ENCODE data around the gene GHR.
"Not testable (repeated sequence)": the region's sequence is repeated elsewhere in the genome, so short reads cannot be mapped to it uniquely, and the experiment has no call there.

The GHR gene

DNA sequence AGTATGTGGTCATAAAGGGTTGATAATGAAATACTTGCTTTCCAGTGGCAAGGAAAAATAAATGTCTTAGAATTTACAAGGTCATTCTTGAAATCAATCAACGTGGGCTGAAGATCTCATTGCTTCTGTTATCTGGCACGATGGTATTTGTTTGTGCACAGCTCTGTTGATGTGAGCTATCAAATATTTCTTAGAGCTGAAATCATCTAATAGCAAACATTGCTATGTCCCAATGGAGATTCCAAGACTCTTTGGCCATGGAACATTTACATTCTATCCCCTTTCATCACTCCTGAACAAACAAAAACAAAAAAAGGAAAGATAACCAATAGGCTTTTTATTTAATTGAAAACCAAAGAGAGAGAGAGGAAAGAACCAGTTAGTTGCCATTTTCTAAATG, 221.9 kb downstream of the GHR start:
- no peak for DNase-seq (ENCODE audit: low read depth in 2 of 2)

DNA sequence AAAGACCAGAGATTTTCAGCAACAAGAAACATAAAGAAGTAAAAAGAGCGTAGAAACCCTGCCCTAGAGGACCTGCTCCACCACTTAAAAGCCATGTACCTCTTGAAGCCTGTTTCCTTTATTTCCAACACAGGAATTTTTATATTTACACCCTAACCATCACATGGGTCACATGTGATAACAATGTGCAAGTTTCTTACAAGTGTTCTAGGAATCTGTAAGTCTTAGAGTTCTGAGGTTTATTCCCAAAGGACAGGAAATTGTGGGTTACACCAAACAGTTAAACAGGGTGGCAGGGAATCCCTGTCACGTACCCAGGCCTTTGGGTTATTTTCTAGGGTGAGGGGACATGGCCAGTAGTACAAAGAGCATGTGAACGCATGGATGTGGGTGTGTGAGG, 224.8 kb downstream of the GHR start:
- no peak for DNase-seq (ENCODE audit: low read depth in 2 of 2)

DNA sequence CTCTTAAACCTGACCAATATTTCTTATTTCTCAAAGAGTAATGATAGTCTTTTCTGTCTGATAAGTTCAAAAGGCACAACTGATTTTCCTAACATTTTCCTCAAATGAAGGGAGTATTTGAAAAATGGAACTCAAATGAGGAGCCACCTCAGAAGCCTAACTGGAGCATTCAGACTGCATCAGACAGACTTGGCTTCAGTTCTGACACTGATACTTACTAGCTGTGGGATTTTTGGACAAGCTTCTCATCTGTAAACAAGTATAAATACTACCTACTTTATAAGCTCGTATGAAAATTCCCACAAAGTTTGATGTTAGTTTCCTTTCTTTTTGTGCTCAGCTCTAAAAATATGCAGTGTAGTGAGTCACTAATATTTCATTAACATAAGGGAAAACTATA, 225.7 kb downstream of the GHR start:
- DNase-seq (ENCODE audit: low read depth in 2 of 2) = no peak

DNA sequence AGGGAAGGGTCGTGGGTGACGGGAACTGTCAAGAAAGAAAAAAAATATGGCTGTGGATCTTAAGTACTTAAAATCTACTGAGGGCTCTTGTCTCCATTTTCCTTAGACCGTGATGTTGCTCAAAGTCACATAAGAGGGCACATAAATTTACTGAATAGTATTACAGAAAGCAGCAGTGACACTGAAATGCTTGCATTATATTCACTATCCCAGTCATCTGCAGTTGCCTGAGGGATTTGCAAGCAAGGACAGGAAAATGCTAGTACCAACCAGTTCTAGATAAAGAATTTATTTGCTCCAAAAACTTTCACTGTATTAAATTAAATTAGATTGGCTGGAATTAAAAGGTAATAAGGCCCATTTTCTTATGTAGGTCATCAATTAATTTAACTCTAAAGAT, 226.8 kb downstream of the GHR start:
- DNase-seq (ENCODE audit: low read depth in 2 of 2) = no peak

DNA sequence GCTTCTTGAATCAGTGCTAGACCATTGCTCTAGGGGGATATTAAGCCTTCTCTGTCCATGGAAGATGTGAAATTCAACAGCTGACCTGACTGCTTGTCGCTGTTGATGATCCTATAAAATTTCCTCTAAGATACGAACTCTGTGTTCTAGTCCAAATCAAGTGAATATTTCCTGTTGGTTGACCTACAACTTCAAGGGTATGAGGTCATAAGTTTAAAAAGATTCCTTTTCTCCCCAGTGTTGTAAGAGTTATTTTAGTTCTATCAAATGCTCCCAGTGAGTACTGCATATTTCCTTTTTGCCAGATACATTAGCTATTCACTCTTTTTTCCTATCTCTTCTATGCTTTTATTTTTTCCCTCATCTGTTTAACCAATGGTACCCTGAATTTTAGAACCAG, 230.5 kb downstream of the GHR start:
- DNase-seq (ENCODE audit: low read depth in 2 of 2) = no peak

DNA sequence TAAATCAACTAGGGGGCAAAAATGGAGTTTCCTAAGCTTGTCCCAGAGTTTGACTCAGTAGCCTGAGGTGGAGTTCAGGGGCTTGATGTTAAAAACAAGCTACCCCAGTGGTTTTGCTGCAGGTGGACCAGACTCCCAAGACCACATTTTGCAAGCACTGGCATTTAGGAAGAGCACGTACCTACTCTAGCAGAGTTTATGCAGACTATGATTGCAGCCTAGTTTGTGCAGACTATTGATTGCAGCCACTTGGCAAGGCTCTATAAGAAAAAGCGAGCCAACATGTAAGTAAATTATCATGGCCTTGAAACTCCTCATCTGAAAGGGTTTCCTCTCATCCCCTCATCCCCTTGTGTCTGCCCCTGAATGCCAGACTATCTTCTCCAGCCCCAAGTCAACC, 231.4 kb downstream of the GHR start:
- DNase-seq (ENCODE audit: low read depth in 2 of 2) = no peak

DNA sequence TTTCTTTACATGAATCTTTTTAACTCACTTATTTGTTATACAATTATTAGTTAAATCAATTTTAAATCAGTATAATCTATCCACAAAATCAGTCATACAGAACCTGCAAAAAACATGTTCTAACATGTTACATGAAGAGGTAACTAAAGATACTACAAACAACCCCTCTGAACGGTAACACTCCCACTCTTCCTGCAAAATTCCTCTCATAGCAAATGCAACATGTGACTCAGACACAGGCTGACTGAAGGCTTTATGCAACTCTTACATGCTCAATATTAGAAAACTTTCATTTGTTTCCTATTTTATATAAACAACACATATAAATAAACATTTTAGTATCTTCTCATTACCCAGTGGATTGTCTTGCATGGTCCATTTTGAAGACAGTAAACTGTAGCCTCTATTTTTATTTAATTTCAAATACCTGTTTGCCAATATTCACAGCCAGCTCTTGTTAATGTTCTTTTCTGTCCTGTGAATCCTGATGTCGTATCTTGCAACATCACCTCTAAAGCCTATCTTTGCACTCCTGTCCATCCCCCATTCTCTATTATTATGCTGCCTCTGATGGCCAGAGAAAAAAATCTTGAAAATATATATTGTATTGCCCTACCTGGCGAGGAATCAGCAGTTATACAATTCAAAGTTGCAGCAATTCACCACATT, 232.9 kb downstream of the GHR start:
- no peak for DNase-seq (ENCODE audit: low read depth in 2 of 2)

DNA sequence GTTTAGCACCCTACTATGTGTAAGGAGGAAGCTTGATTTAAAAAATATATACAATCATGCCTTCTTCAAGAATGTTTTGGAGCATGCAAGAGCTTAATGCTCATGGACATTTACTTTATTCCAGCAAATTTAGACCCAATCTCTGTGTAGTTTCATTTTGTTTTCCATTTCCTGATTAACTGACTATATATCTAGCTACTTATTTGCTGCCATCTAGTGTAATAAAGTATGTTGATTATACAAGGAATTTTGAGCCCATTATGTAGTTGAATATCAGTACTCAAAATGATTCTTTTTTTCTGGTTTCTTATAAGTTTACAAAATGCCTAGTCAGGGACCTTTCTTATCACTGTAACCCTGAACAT, 233.4 kb downstream of the GHR start:
- no peak for DNase-seq (ENCODE audit: low read depth in 2 of 2)

DNA sequence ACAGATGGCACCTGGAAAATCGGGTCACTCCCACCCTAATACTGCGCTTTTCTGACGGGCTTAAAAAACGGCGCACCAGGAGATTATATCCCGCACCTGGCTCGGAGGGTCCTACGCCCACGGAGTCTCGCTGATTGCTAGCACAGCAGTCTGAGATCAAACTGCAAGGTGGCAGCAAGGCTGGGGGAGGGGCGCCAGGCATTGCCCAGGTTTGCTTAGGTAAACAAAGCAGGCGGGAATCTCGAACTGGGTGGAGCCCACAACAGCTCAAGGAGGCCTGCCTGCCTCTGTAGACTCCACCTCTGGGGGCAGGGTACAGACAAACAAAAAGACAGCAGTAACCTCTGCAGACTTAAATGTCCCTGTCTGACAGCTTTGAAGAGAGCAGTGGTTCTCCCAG, 236.6 kb downstream of the GHR start:
- not testable (repeated sequence) for DNase-seq (ENCODE audit: low read depth in 2 of 2)

DNA sequence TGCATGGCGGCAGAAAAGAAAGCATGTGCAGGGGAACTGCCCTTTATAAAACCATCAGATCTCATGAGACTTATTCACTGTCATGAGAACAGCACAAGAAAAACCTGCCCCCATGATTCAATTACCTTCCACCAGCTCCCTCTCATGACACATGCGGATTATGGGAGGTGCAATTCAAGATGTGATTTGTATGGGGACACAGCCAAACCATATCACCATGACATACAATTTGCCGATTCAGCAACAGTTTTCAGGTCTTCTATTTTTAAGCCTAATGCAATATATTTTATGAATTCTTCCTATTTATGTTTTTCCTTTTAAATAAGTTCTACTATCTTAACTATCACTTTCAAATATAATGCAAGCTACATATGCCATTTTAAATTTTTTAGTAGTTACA, 242.6 kb downstream of the GHR start:
- DNase-seq (ENCODE audit: low read depth in 2 of 2) = no peak

DNA sequence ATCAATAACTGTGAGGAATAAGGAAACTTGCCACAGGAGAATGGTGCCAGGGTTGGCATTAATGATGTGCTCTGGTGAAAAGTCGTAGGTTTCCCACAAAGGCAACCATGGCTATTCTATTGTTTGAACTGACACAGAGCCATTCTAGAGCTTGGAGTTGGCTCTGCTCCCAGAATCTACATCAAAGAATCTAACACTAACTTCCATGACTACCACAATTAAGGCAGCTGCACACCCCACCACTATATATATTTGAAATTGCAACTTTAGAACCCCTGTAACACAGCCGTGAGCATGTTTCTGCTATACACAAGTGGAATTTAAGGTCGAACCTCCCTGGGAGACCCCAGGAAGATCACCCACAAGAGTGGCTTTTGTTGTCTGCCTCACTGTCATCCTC, 243.6 kb downstream of the GHR start:
- DNase-seq (ENCODE audit: low read depth in 2 of 2) = no peak

DNA sequence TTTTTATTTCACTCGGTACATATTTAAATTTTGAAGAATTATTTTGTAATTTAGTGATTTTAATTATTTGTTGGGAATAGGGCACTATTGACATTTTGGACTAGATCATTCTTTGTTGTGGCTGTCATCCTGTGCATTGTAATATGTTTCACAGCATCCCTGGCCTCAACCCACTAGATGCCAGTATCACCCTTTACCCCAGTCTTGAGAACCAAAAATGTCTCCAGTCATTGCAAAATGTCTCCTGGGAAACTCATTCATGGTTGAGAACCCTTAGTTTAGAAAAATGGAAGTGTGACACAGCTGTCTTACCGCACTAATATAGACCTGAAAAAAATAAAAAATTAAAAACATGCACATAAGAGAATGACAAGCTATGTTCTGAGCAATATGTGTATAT, 245.0 kb downstream of the GHR start:
- no peak for DNase-seq (ENCODE audit: low read depth in 2 of 2)

DNA sequence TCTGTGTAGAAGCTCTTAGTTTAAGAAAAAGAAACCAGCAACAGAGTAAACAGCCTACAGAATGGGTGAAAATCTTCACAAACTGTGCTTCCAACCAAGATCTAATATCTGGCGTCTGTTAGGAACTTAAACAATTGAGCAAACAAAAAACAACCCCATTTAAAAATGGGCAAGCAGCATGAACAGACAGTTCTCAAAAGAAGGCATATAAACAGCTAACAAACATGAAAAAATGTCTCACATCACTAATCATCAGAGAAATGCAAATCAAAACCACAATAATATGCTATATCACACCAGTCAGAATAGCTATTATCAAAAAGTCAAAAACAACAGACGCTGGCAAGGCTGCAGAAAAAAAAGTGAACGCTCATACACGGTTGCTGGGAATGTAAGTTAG, 249.7 kb downstream of the GHR start:
- no peak for DNase-seq (ENCODE audit: low read depth in 2 of 2)

DNA sequence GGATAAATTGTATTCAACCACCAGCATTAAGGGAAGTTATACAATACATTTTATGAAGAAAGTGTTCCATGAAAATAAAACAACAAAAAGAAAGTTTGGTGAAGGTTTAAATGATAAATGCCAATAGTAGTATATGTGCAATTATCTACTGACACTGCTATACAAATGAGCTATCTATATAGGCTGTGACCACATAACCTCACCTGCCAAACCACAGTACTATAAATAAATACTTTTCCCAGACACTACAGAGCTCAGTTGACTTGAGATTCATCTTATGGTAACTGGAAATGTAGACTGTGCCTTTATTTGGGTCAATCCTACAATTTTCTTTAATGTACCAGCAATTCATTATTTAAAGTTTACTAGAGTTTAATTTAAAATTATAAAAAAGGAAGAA, 252.4 kb downstream of the GHR start:
- DNase-seq (ENCODE audit: low read depth in 2 of 2) = no peak

DNA sequence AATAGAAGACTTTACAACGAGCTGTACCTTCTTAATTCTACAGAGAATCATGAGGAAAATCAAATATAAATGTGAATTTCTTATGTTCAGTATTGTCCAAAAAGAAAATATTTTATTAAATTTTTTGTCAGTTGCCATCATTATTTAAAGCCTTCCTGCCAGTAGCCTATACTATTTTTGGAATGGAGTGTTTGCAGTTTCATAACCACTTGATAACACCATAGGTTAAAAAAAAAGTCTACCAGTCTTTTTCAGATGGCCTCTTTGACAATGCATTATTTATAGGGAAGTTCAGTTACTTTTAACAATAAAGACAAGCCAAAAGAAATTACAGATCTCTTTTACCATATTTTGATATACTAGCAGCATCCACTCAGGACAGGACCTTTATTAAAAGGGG, 253.1 kb downstream of the GHR start:
- DNase-seq (ENCODE audit: low read depth in 2 of 2) = no peak

DNA sequence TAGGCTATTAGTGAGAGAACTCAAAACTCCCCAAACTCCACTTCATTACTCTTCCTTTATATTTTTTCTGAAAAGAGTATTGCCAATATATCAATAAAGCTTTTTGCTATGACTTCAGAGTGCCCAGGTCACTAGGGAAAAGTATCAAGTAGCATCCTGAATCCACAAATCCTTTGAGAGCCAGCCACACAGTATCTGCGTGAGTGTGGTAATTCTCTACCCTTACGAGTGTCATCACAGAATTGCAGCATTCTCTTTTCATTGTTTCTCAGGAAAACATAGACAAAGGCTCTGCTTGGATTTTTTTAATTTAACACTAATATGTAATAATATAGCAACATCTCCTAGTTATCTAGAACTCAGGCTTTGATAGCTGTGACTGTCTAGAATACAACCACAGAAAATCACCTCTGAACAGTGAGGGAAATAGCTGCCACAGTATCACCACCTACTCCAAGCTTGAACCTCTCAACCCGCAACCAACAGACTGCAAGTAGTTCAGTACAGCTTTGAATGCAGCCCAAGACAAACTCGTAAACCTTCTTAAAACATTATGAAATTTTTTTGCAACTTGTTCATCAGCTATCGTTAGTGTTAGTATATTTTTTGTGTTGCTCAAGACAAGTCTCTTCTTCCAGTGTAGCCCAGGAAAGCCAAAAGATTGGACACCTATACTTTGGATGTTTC, 254.1 kb downstream of the GHR start:
- no peak for DNase-seq (ENCODE audit: low read depth in 2 of 2)

DNA sequence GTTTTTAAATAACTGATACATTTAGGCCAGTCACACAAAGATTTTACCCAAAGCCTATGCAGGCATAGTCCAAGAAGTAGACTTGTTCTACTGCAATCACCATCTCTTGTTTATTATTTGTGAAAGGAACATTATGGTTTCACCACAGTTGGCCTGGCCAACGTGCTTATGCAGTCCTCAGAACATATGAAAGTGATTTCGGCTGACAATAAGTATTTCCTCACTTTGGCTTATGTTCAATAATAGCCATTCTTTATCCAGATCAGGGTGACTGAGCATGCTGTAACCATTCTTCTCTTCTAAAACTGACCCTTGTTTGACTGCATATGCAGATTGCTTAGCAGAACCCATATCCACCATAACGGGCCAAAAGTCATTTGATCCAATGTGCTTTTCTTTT, 256.8 kb downstream of the GHR start:
- no peak for DNase-seq (ENCODE audit: low read depth in 2 of 2)

DNA sequence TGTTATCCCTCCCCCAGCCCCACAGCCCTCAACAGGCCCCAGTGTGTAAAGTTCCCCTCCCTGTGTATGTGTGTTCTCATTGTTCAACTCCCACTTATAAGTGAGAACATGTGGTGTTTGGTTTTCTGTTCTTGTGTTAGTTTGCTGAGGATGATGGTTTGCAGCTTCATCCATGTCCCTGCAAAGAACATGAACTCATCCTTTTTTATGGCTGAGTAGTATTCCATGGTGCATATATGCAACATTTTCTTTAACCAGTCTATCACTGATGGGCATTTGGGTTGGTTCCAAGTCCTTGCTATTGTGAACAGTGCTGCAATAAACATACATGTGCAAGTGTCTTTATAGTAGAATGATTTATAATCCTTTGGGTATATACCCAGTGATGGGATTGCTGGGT, 261.8 kb downstream of the GHR start:
- DNase-seq (ENCODE audit: low read depth in 2 of 2) = not testable (repeated sequence)

DNA sequence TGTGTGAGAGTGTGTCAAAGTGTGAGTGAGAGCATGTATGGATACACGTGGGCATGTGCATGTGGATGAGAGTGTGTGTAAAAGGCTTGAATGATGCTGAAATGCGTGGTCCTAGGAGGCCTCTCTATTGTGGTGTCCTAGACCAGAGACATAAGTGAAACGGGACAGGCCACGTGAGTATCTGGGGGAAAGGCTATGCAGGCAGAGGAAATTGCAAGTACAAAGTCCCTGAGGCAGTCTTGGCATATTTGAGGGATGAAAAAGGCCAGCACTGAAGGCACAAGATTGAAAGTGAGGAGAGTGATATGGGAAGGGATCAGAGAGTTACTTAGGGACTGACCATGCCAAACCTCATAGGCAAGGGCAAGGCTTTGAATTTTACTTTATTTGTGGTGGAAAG, 266.2 kb downstream of the GHR start:
- DNase-seq (ENCODE audit: low read depth in 2 of 2) = no peak

DNA sequence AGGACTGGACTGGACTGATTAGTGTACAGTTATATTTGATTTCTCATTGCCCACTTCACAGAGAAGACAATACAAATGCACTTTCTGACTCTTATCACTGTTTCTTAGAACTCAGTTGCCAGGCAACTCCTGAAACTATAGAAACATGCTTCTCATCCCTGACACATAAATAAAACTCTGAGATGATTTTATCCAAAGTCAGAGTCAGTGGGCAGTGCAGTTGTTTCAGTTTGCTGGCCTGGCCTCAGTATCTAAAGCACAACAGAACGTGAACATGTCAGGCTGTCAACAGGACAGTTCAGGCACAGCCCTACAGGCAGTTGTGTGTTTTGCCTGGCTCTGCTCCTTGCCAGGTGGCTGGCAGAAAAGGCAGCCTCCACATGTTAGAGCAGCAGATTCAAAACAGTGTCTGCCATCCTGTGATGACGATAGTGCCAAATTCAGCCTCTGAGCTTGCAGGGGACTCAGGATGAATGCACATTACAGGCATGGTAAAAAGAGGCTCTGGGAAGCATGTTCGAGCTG, 268.2 kb downstream of the GHR start:
- no peak for DNase-seq (ENCODE audit: low read depth in 2 of 2)

DNA sequence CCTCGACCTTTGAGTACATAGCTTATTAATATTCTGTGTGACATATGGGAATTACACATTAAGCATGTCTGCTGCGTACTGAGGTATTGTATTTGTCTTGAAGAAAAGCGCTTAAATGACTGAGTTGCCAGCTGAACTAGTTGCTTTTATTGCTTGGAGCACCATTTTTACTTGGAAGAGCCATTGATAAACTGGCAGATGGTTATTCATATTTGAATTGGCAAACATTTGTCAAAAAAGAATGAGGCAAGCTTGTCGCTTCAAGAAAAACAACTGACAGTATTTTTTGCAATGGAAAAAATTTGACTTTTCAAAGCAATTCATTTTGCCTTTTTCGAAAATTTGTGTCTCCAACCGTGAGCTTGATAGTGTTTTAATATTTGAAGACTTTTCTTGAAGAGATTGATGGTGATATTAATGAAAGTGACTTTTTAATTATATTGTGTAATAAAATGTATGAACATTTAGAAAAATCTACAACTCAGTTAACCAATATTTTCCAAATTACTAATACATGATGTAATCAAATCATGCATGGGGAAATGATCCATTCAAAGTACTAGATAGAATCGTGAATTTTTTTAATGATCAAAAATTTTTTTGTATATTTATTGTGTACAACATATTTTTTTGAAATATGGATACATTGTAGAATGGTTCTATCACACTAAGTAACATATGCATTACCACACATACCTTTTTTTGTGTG, 278.3 kb downstream of the GHR start:
- DNase-seq (ENCODE audit: low read depth in 2 of 2) = no peak

DNA sequence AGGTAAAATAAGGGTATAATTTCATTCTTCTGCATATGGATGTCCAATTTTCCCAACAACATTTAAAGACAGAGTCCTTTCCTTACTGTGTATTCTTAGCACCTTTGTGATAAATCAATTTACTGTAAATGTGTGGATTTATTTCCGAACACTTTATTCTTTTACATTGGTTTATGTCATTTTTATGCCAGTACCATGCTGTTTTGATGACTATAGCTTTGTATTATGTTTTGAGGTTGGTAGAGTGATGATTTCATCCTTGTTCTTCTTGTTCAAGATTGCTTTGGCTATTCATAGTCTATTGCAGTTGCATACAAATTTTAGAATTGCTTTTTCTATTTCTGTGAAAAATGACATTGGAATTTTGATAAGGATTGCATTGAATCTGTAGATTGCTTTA, 280.0 kb downstream of the GHR start:
- DNase-seq (ENCODE audit: low read depth in 2 of 2) = no peak

DNA sequence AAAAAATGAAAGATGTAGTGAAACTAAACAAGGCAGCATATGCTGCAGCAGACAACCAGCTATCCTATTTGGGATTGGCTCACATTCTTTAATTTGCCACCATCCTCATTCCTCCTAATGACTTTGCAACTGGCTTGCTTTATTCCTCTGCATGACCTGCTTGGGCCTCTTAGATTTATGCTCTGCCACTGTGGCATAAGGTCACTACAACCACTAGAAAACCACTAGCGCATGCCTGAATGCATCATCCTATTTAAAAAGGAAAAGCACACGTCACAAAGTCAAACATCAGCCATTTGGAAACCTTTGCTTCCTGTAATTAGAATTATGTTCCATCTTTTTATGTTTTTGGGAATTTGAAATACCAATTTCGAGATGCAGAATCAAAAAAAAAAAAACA, 292.5 kb downstream of the GHR start:
- no peak for DNase-seq (ENCODE audit: low read depth in 2 of 2)
